Stomach (tissue), 4 donors: Measurements from ENCODE around the gene LRFN4.

Experiments used
- POLR2A ChIP-seq, 4 donors: fragments of 450-650 bp; IDR thresholded peaks; one replicate each; pipeline ENCODE4 v1.6.1; 2016; ENCODE audit warnings: antibody characterized with exemption in 4 of 4, control low read depth in 2 of 4, mild to moderate bottlenecking in 1 of 4, moderate library complexity in 1 of 4
- TF ChIP-seq, protein P1 (sequence below), 7 experiments: fragments of 450-650 bp in 4 of 7; fragments of 200-600 bp in 3 of 7; sonication (generic) in 3 of 7; IDR thresholded peaks; one replicate each; pipeline ENCODE4 v1.5.1; 2016 to 2019; ENCODE audit warnings: antibody characterized with exemption in 7 of 7, control low read depth in 2 of 7, mild to moderate bottlenecking in 1 of 7

DNA sequence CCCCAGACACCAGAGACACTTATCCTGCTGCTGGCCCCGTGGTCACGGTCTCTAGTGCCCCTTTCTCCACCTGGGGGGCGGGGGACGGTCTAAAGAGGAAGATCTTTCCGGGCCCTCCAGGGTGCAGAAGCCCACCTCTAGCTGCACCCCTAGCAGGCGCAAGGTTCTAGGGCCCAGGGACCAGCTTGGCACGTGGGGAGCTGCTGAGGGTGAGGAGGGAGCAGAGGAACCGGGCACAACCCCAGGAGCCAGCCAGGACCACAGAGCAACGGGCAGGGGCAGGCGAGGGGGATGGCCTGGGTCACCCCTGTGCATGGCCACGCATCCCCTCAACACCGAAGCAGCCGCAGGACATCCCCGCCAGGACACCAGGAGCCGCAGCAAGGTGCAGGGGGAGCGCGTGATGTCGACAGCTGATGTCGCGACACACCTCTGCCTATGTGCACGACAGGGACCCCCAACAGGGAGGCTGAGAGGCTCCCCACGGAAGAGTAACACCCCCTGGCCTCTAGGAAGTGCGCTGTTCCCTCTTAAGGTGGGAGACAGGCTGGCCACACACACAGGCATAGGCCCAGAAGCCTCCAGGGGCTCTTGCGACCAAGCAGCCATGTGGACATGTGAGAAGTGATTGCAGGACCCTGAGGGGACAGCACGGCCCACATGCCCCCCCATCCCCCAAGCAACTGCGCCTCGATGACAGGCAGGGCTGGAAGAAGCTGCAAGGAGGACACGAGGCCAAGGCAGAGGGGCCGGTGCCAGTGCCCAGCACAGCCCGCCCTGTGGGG lies 5.1 kb downstream of the LRFN4 start:
- TF ChIP-seq, protein P1, sequence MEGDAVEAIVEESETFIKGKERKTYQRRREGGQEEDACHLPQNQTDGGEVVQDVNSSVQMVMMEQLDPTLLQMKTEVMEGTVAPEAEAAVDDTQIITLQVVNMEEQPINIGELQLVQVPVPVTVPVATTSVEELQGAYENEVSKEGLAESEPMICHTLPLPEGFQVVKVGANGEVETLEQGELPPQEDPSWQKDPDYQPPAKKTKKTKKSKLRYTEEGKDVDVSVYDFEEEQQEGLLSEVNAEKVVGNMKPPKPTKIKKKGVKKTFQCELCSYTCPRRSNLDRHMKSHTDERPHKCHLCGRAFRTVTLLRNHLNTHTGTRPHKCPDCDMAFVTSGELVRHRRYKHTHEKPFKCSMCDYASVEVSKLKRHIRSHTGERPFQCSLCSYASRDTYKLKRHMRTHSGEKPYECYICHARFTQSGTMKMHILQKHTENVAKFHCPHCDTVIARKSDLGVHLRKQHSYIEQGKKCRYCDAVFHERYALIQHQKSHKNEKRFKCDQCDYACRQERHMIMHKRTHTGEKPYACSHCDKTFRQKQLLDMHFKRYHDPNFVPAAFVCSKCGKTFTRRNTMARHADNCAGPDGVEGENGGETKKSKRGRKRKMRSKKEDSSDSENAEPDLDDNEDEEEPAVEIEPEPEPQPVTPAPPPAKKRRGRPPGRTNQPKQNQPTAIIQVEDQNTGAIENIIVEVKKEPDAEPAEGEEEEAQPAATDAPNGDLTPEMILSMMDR (IDR thresholded peaks at IDR 0.05) = no peak
- TF ChIP-seq POLR2A (IDR thresholded peaks at IDR 0.05) = no peak
